GM12864 (cell line): ENCODE measurements around the gene AP5Z1.

ENCODE experiments used
- DNase-seq: peaks from one replicate; pipeline ENCODE4 v3.0.0-alpha.2; 2011; ENCODE audit warnings: low read depth
- H3K4me3 ChIP-seq: 2 replicates; pipeline ENCODE4 v1.5.1; 2011; ENCODE audit warnings: mild to moderate bottlenecking, low read depth, low read length, control low read depth
- CTCF ChIP-seq: IDR thresholded peaks from 2 replicates; pipeline ENCODE4 v1.5.1; 2011; ENCODE audit warnings: low read depth, mild to moderate bottlenecking, moderate library complexity, low read length, control low read depth, inconsistent platforms; ENCODE audit errors: missing control alignments

Gene AP5Z1

GRCh38 chr7:4816419-4817080, 41.1 kb downstream of the AP5Z1 start:
- H3K4me3 ChIP-seq, result no peak overlapping the region
- no peak for TF ChIP-seq CTCF
- DNase-seq, result no peak

GRCh38 chr7:4817178-4817901, 41.9 kb downstream of the AP5Z1 start:
- no peak for TF ChIP-seq CTCF
- no peak overlapping the region for H3K4me3 ChIP-seq
- no peak for DNase-seq

GRCh38 chr7:4818000-4818794, 42.8 kb downstream of the AP5Z1 start:
- no peak for DNase-seq
- no peak overlapping the region for H3K4me3 ChIP-seq
- TF ChIP-seq CTCF, result no peak

- DNase-seq, result no peak
- H3K4me3 ChIP-seq, result no peak overlapping the region
- no peak for TF ChIP-seq CTCF
Observed at GRCh38 chr7:4819560-4820404, 44.4 kb downstream of the AP5Z1 start.

GRCh38 chr7:4820405-4820966, 45.1 kb downstream of the AP5Z1 start:
- no peak for DNase-seq
- TF ChIP-seq CTCF, result no peak
- no peak overlapping the region for H3K4me3 ChIP-seq

GRCh38 chr7:4820967-4821471, 45.6 kb downstream of the AP5Z1 start:
- no peak for DNase-seq
- H3K4me3 ChIP-seq, result no peak overlapping the region
- TF ChIP-seq CTCF, result no peak
